ENCODE measurements around the gene RUNX1.

Gene RUNX1

DNA sequence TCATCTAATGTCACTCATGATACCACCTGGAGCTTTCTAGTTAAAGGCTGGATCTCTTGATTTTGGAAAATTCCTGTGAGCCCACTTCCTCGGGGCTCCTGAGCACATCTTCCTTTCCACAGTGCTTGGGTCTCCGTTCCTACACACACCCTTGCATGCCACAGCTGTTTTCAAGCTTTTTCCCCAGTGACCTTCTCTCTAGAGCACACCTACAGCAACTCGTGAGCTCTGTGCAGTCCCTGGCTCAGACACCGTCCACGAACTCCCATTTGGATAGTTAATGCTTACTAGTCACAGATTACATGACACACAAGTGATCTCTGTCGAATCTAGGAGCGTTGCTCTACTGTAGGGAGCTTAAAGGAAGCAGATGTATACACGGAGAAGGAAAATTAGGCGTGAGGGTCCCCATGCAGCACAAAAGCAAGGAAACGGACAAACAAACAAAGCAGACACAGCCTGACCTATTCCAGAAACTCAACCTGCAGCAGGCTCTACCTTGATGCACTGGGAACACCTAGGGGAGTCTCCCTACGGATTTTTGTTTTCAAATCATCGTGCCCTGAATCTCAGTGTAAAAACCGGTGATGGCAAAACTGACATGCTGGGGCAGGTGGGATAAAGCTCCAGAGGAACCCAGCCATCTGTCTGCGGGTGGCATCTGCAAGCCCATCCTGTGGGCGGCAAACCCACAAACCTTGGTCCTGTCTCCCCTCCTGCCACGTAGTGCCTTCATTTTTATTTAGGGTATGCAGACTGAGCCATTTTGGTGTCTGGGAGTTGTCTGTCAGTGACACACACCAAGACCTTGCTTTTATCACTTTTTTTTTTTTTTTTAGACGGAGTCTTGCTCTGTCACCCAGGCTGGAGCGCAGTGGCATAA, 177.8 kb downstream of the RUNX1 start:
- DNase-seq, result no peak

- no peak for DNase-seq
Measured at GRCh38 chr21:34870246-34870645, 178.9 kb downstream of the RUNX1 start.

- no peak for DNase-seq
Measured at GRCh38 chr21:34869545-34869944, 179.6 kb downstream of the RUNX1 start.

GRCh38 chr21:34867785-34868184, 181.3 kb downstream of the RUNX1 start:
- no peak for DNase-seq

DNA sequence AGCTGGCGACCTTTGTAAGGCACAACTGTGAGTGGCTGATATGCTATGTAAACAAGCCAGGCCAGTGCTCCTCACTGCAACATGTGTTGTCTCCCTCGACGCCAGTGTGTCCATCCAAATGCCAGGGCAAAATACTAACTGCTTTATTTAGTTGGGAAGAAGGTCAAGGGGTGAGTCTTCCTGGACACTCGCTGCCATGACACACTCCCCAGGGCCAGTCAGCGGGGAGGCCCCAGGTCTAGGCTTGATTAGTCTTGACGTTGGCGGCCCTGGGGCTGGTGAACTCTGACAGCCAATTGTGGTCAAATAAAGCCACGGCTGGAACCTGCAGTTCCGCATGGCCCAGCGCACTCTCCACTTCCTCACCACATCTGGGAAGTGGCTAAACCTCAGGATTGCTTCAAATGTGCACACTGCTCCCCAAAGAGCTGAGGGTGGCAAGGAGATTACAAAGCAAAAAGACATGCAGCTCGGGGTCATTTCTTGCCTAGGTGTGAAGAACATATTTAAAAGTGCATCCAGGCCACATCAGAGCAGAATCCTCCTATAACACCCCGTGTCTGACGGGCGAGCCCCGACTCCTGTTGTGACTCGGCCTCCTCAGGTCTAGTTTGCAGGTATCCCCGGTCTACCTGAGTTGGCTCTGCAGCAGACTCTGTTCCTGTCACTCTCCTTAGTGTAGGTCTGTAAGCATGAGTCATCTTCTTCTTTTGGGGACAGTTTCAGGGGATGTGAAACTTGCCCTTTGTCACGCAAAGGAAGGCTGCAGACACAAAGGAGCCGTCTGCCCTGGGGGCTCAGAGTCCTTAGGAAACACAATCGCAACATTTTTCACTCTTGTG, 183.5 kb downstream of the RUNX1 start:
- no peak for DNase-seq

- no peak for DNase-seq
Measured at GRCh38 chr21:34864370-34865149, 184.5 kb downstream of the RUNX1 start.

GRCh38 chr21:34862951-34863350, 186.2 kb downstream of the RUNX1 start:
- no peak for DNase-seq

DNA sequence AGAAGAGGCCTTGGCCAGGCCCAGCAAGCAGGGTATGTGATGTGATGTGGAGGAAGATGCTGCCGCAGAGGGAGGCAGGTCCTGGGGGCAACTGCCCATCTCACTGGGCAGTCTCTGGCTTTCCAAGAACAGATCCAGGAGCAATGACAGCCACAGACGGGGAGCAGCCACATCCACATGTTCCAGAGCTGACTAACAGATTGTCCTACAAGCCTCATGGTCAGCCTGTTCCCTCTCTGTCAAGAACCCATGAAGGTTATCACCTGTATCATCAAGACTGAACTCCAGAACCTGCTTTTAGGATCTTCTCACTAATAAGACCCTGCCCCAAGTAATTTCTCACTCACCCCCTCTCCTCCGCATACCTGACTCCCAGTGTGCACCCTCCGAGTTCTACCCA, 187.8 kb downstream of the RUNX1 start:
- DNase-seq, result no peak

DNA sequence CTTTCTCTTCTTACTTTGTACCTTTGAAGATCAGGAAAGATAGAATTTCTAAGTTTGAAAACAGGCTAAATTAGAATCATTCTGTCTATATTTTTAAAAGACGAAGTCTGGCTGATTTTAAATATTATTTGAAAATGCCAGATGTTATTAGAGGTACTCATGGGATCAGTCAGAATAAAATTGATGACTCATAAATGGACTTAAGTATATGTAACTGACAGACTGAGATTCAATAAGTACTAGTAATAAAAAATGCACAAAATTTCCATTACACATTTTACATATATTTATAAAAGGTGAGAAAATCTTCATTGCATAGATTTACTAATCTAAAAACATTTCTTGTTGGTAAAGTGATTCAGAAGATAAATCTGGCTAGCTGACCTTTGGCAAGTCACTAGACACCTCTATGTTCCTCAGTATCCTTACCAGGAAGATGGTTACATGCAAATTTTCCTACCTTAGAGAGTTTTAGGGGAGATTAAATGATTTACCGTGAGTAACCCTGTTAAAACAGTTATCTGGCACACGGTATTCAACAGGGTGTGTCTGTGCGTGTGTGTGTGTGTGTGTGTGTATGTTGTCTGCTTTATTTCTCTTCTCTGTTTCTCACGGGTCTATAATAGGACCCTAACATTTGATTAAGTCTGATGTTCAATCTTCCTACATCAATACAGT, 189.0 kb downstream of the RUNX1 start:
- DNase-seq, result no peak

- no peak for DNase-seq
Measured at GRCh38 chr21:34858559-34858958, 190.5 kb downstream of the RUNX1 start.

GRCh38 chr21:34857874-34858273, 191.2 kb downstream of the RUNX1 start:
- no peak for DNase-seq

- DNase-seq, result no peak
Measured at GRCh38 chr21:34857122-34857713, 191.9 kb downstream of the RUNX1 start.

DNA sequence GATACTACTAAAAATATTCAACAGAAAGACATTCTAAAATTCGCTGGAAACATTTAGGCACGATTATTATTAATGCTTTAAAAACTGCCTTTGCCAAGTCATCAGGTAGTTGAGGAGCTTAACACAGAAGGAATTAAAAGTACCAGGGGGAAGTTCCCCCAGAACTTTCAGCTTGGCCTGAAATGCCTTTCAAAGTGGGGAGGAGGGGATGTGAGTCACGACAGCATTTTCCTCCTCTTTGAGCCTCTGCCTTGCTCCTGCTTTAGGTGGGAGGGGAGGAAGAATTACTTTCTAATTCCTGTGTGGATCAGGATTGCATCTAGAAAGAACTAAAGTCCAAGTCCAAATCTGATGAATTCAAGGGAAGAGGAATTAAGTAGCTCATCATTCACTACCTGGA, 196.7 kb downstream of the RUNX1 start:
- DNase-seq, result no peak

DNA sequence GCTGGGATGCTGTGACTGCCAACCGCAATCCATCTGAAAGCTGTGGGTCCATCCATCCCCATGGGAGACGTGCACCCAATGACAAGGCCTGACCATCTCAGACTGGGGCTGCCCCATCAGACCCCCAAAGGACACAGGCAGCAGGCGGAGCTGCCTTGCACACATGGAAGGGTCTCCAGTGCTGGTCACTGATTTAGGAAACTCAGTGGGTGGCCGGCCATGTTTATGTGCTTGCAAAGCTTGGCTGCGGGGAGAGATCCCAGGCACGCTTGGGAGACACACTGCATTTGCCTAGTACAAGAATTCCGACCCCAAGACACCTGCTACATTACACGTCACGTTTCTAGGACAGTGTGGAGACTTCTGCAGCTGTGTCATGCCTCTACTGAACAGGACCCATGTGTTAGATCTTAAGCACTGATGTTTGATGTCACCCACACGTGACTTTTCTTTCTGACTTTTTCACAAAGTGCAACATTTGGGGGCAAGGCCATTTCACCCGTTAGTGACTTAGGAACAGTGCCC, 198.9 kb downstream of the RUNX1 start:
- no peak for DNase-seq

GRCh38 chr21:34846601-34847112, 202.4 kb downstream of the RUNX1 start:
- DNase-seq, result no peak

- DNase-seq, result peak; percentile 16
Measured at GRCh38 chr21:34845521-34846451, 203.3 kb downstream of the RUNX1 start.

DNA sequence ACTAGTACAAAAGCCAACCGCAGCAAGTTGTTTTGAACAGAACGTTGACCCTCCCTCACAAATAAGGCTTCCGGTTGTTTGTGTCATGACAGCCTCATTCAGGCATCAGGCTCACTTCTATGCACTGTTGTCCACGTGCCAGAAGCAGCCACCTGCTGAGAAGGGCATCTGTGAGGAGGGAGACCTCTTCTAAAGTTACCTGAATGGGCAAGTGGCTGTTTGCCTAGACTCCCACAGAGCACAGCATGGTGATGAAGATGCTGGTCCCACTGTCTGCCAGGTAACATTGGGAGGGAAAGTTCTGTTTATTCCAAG, 204.2 kb downstream of the RUNX1 start:
- no peak for DNase-seq

- no peak for DNase-seq
Measured at GRCh38 chr21:34844013-34844923, 204.8 kb downstream of the RUNX1 start.

DNA sequence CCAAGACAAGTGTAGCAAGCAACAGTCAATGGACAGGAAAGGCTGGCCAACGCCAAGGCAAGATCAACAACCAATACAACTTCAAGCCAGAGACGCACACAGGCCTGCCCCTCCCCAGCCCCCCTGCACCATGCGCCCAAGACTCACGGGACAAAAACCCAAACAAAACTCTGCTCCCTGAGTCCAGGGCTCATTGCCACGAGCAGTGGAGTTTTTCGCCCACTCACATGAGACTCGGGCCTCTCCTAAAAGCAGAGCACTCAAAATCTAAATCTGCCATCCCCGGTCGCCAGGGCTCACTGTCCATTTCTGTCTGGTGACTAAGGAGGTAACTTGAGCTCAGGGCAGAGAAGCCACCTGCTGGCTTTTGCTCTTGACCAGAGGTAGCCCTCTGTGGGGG, 205.5 kb downstream of the RUNX1 start:
- no peak for DNase-seq

GRCh38 chr21:34841154-34841553, 207.9 kb downstream of the RUNX1 start:
- DNase-seq, result no peak

Measured in activated effector memory CD4-positive, alpha-beta T cell treated with Interleukin-2 at 50 U/mL for 16 hours (primary cell).